Calu3 (cell line): ENCODE results near the gene SRSF7. TPM values are rescaled to one million over a fixed set of nuclear protein-coding genes. Genes with fewer than 3 reads are reported as not detected.
"Not testable (repeated sequence)": the region's sequence is repeated elsewhere in the genome, so short reads cannot be mapped to it uniquely, and the experiment has no call there.

Experiments
- BruUV-seq: library from RNA; stranded (reverse); fragments of 400-500 nt; replicated peaks from 2 replicates; lab custom pipeline; 2021; lab: Mats Ljungman, UMichigan
- CTCF ChIA-PET: fragments of 300-600 bp; sonication (Branson Sonifier 250); formaldehyde crosslinking; loops from one replicate; lab custom pipeline; 2022; ENCODE audit warnings: antibody characterized with exemption; lab: Charles Lee
- DNase-seq: peaks from one replicate; pipeline ENCODE4 v3.0.0; 2022
- H3K27ac Mint-ChIP-seq: one replicate; pipeline ENCODE4 v1.8.0; 2022; ENCODE audit warnings: mixed read lengths; ENCODE audit not compliant: unreplicated experiment
- H3K27me3 Mint-ChIP-seq: one replicate; pipeline ENCODE4 v1.8.0; 2022; ENCODE audit warnings: mixed read lengths; ENCODE audit not compliant: unreplicated experiment
- H3K36me3 Mint-ChIP-seq: one replicate; pipeline ENCODE4 v1.8.0; 2022; ENCODE audit warnings: mild to moderate bottlenecking, moderate library complexity, mixed read lengths; ENCODE audit not compliant: insufficient read depth, unreplicated experiment
- H3K4me1 Mint-ChIP-seq: one replicate; pipeline ENCODE4 v1.8.0; 2022; ENCODE audit warnings: mild to moderate bottlenecking, low read depth, mixed read lengths; ENCODE audit not compliant: unreplicated experiment
- H3K4me3 Mint-ChIP-seq: one replicate; pipeline ENCODE4 v1.8.0; 2022; ENCODE audit warnings: mild to moderate bottlenecking, low read depth, moderate library complexity, mixed read lengths; ENCODE audit not compliant: unreplicated experiment
- H3K9me3 Mint-ChIP-seq: one replicate; pipeline ENCODE4 v1.8.0; 2022; ENCODE audit warnings: low read depth, mixed read lengths; ENCODE audit not compliant: unreplicated experiment
- intact Hi-C: fragments of 100-400 bp; cut with micrococcal nuclease; formaldehyde crosslinking; loops from one replicate; pipeline ENCODE4 v1.10.0; 2022; ENCODE audit not compliant: unreplicated experiment
- total RNA-seq: library from RNA; stranded (reverse); gene quantifications from 2 replicates; pipeline ENCODE4 v1.2.3, GENCODE V29; 2022
- TF ChIP-seq, protein P1 (sequence below): fragments of 200-600 bp; IDR thresholded peaks from one replicate; pipeline ENCODE4 v1.8.0; 2022; ENCODE audit warnings: antibody characterized with exemption; ENCODE audit not compliant: unreplicated experiment

The SRSF7 gene
- total RNA-seq, 1 experiment from 2014 or later = 203 TPM

DNA sequence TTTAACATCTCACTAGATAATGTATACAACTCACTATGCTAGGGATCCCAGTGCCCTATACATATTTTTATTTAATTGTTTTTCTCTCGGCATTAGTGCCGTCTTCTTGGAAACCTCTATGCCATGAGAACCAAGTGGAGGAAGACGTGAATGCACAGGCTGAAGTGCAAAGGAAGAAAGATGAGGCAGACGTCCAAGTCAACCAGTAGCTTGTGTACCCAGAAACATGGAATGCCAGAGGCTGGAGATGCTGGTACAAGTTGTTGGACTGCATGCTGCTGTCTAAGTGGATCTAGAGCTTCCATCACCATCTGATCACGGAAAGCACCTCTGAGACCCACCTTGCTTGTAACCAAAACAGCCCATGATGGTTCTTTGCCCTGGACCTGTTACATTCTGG, 14.4 kb upstream of the SRSF7 start:
- Mint-ChIP-seq H3K36me3 (no peaks in the 10 kb centered on the region), H3K4me3 (no peak overlapping the region), H3K27ac (no peak overlapping the region), H3K27me3 (no peaks in the 10 kb centered on the region), H3K4me1 (peaks cover 23% of the 10 kb centered on the region), H3K9me3 (no peaks in the 10 kb centered on the region)
- TF ChIP-seq, protein P1, sequence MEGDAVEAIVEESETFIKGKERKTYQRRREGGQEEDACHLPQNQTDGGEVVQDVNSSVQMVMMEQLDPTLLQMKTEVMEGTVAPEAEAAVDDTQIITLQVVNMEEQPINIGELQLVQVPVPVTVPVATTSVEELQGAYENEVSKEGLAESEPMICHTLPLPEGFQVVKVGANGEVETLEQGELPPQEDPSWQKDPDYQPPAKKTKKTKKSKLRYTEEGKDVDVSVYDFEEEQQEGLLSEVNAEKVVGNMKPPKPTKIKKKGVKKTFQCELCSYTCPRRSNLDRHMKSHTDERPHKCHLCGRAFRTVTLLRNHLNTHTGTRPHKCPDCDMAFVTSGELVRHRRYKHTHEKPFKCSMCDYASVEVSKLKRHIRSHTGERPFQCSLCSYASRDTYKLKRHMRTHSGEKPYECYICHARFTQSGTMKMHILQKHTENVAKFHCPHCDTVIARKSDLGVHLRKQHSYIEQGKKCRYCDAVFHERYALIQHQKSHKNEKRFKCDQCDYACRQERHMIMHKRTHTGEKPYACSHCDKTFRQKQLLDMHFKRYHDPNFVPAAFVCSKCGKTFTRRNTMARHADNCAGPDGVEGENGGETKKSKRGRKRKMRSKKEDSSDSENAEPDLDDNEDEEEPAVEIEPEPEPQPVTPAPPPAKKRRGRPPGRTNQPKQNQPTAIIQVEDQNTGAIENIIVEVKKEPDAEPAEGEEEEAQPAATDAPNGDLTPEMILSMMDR = no peak
- BruUV-seq = no TSS peak
- DNase-seq = no peak
- CTCF ChIA-PET = no interaction called here
- intact Hi-C loops = no loop called here

DNA sequence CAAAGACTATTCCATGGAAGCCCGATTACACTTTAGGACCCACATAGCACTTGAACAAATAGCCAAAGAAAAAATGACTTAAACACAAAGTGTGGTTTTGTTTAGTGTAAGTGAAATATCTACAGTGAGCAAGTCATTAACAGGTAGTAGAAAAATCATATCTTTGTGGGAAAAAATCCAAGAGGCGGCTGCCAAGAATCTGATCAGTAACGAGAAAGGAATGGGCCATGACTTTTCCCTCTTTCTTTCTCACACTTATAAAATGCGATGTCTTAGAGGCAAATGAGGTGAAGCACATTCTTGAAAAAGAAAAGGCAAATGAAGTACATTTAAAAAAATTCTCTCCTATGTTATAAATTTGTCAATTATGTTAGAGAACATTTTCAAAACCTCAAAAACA, 14.0 kb upstream of the SRSF7 start:
- CTCF ChIA-PET = interaction anchor here (0.5 kb wide), 1 partner anchor 32 kb away, joined by 7 read pairs; no protein-coding TSS in a partner anchor
- intact Hi-C loops = no loop called here
- H3K36me3 Mint-ChIP-seq = no peaks in the 10 kb centered on the region

GRCh38 chr2:38763728-38764127, 12.6 kb upstream of the SRSF7 start:
- H3K4me3 Mint-ChIP-seq = no peak overlapping the region

More for the DNA sequence above, 14.0 kb upstream of the SRSF7 start:
- Mint-ChIP-seq H3K9me3 (no peaks in the 10 kb centered on the region), H3K4me3 (no peak overlapping the region), H3K4me1 (peaks cover 23% of the 10 kb centered on the region), H3K27ac (no peak overlapping the region), H3K27me3 (no peaks in the 10 kb centered on the region)
- DNase-seq = no peak
- TF ChIP-seq, protein P1 = no peak
- no TSS peak for BruUV-seq

DNA sequence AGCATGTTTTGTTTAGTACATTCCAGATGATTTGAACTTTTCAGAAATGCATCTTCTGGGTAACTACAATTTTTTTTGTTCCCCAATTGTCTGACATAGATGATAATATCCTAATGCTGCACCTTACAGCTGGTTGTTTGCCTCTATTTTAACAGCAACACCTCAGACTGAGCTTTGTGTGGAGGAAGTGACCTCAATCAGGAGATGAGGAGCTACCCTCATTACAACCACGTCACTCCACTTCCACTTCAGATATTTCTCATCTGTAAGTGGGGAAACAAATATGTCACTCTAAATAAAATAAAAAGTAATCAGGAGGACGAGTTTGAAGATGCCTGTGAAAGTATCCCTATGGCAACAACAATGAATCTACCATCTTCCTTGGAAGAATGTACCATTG, 12.1 kb upstream of the SRSF7 start:
- no peaks in the 10 kb centered on the region for H3K9me3 Mint-ChIP-seq
- H3K4me1 Mint-ChIP-seq = peaks cover 23% of the 10 kb centered on the region
- H3K36me3 Mint-ChIP-seq = no peaks in the 10 kb centered on the region
- H3K27ac Mint-ChIP-seq = no peak overlapping the region
- no peaks in the 10 kb centered on the region for H3K27me3 Mint-ChIP-seq
- H3K4me3 Mint-ChIP-seq = no peak overlapping the region
- TF ChIP-seq, protein P1 = no peak
- intact Hi-C loops = no loop called here
- no peak for DNase-seq
- BruUV-seq = no TSS peak
- CTCF ChIA-PET = no interaction called here

More at GRCh38 chr2:38763728-38764127, 12.6 kb upstream of the SRSF7 start:
- H3K9me3 Mint-ChIP-seq = no peaks in the 10 kb centered on the region
- H3K27ac Mint-ChIP-seq = no peak overlapping the region
- DNase-seq = no peak
- H3K36me3 Mint-ChIP-seq = no peaks in the 10 kb centered on the region
- TF ChIP-seq, protein P1 = no peak
- intact Hi-C loops = no loop called here
- CTCF ChIA-PET = no interaction called here
- no TSS peak for BruUV-seq
- H3K27me3 Mint-ChIP-seq = no peaks in the 10 kb centered on the region
- H3K4me1 Mint-ChIP-seq = peaks cover 23% of the 10 kb centered on the region

DNA sequence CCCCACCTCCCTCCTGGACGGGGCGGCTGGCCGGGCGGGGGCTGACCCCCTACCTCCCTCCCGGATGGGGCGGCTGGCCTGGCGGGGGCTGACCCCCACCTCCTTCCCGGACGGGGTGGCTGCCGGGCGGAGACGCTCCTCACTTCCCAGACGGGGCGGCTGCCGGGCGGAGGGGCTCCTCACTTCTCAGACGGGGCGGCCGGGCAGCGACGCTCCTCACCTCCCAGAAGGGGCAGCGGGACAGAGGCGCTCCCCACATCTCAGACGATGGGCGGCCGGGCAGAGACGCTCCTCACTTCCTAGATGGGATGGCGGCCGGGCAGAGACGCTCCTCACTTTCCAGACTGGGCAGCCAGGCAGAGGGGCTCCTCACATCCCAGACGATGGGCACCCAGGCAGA, 4.7 kb upstream of the SRSF7 start:
- BruUV-seq, H3K4me3 Mint-ChIP-seq, H3K27ac Mint-ChIP-seq, intact Hi-C loops, H3K27me3 Mint-ChIP-seq, DNase-seq, CTCF ChIA-PET, H3K9me3 Mint-ChIP-seq: not testable (repeated sequence)
- Mint-ChIP-seq H3K36me3 (peaks cover 13% of the 10 kb centered on the region), H3K4me1 (peaks cover 16% of the 10 kb centered on the region)
